Stimulated activated CD4-positive, alpha-beta T cell treated with anti-CD3 and anti-CD28 coated beads, Interleukin-2, amount 100 ng/mL, for 48 hours (primary cell): ENCODE measurements around the gene SUN2.

Experiments
- DNase-seq, 2 donors: peaks; one replicate each; pipeline ENCODE4 v3.0.0-alpha.2; 2020

The SUN2 gene

GRCh38 chr22:38753948-38754750 lies 1.6 kb downstream of the SUN2 start:
- DNase-seq = no peak

- DNase-seq = peak; percentile 51 to 55
Observed at GRCh38 chr22:38751422-38752346, 4.1 kb downstream of the SUN2 start.

- DNase-seq = no peak
Observed at GRCh38 chr22:38751066-38751421, 4.8 kb downstream of the SUN2 start.

- DNase-seq = no peak
Observed at GRCh38 chr22:38750638-38751037, 5.2 kb downstream of the SUN2 start.

- no peak for DNase-seq
Observed at GRCh38 chr22:38750104-38750503, 5.7 kb downstream of the SUN2 start.

- DNase-seq = no peak
Observed at GRCh38 chr22:38748487-38749136, 7.2 kb downstream of the SUN2 start.

GRCh38 chr22:38745676-38746460 lies 9.9 kb downstream of the SUN2 start:
- no peak for DNase-seq

- DNase-seq = no peak
Observed at GRCh38 chr22:38744981-38745380, 10.8 kb downstream of the SUN2 start.

GRCh38 chr22:38742176-38742942 lies 13.4 kb downstream of the SUN2 start:
- no peak for DNase-seq

- DNase-seq = no peak
Observed at GRCh38 chr22:38741576-38741975, 14.2 kb downstream of the SUN2 start.

- no peak for DNase-seq
Observed at GRCh38 chr22:38741166-38741565, 14.6 kb downstream of the SUN2 start.

GRCh38 chr22:38740754-38741153 lies 15.0 kb downstream of the SUN2 start:
- DNase-seq = no peak

GRCh38 chr22:38740116-38740723 lies 15.6 kb downstream of the SUN2 start:
- DNase-seq = no peak

- DNase-seq = no peak
Observed at GRCh38 chr22:38739300-38740055, 16.3 kb downstream of the SUN2 start.

- no peak for DNase-seq
Observed at GRCh38 chr22:38738475-38739070, 17.2 kb downstream of the SUN2 start.

- no peak for DNase-seq
Observed at GRCh38 chr22:38737302-38738060, 18.3 kb downstream of the SUN2 start.

- DNase-seq = no peak
Observed at GRCh38 chr22:38736257-38736570, 19.6 kb downstream of the SUN2 start.

GRCh38 chr22:38735465-38736256 lies 20.1 kb downstream of the SUN2 start:
- DNase-seq = no peak

- DNase-seq = no peak
Observed at GRCh38 chr22:38735126-38735464, 20.7 kb downstream of the SUN2 start.
